SK-N-DZ (cell line): ENCODE results near the gene POGLUT2. TPM values are rescaled to one million over a fixed set of nuclear protein-coding genes. Genes with fewer than 3 reads are reported as not detected.

Source experiments
- DNase-seq: peaks from one replicate; pipeline ENCODE4 v3.0.0-alpha.2; 2015; ENCODE audit warnings: low spot score
- polyA plus RNA-seq, 2 experiments: library from polyadenylated mRNA; depleted of rRNA; stranded (reverse); fragments of >200 nt; gene quantifications; 2 replicates each; pipeline ENCODE4 v1.2.3, GENCODE V29; 2014

POGLUT2 gene
- polyA plus RNA-seq (2014; cell fraction: cytosol; rRNA removed) = 40.5 and 42.5 TPM in 2 replicates
- polyA plus RNA-seq (2014; cell fraction: nucleus; rRNA removed) = 29.3 and 42.8 TPM in 2 replicates

- peak; percentile 94 for DNase-seq
These were observed at the start of gene POGLUT2, which contains the start of gene BIVM for GRCh38 chr13:102798581-102799425. POGLUT2 (minus strand) TSS chr13:102798976; CDS start chr13:102798670, 306 bp downstream. BIVM (plus strand) TSS chr13:102799119; CDS start chr13:102807268, 8,149 bp downstream.

GRCh38 chr13:102847272-102848234, 48.8 kb upstream of the POGLUT2 start:
- peak; percentile 28 for DNase-seq

GRCh38 chr13:102846261-102847015, 47.7 kb upstream of the POGLUT2 start:
- DNase-seq = peak; percentile 36

GRCh38 chr13:102845630-102846260, 47.0 kb upstream of the POGLUT2 start, which contains the start of gene ERCC5:
ERCC5 (plus strand) TSS chr13:102846032; CDS start chr13:102846267, 235 bp downstream.
- DNase-seq = peak; percentile 95

- no peak for DNase-seq
These were observed 46.5 kb upstream of the POGLUT2 start for GRCh38 chr13:102845289-102845629.

- no peak for DNase-seq
These were observed 40.7 kb upstream of the POGLUT2 start for GRCh38 chr13:102839462-102839861.

GRCh38 chr13:102838982-102839381, 40.2 kb upstream of the POGLUT2 start:
- no peak for DNase-seq

- no peak for DNase-seq
These were observed 39.5 kb upstream of the POGLUT2 start for GRCh38 chr13:102838273-102838672.

- no peak for DNase-seq
These were observed 37.7 kb upstream of the POGLUT2 start for GRCh38 chr13:102836471-102836870.

GRCh38 chr13:102830646-102831045, 31.9 kb upstream of the POGLUT2 start:
- DNase-seq = no peak

GRCh38 chr13:102825921-102826706, 27.3 kb upstream of the POGLUT2 start:
- no peak for DNase-seq

- no peak for DNase-seq
These were observed 26.6 kb upstream of the POGLUT2 start for GRCh38 chr13:102825400-102825799.

- no peak for DNase-seq
These were observed 19.1 kb upstream of the POGLUT2 start for GRCh38 chr13:102817907-102818306.

- DNase-seq = no peak
These were observed 18.5 kb upstream of the POGLUT2 start for GRCh38 chr13:102817241-102817640.

GRCh38 chr13:102816708-102817107, 17.9 kb upstream of the POGLUT2 start:
- no peak for DNase-seq

GRCh38 chr13:102815788-102816187, 17.0 kb upstream of the POGLUT2 start:
- DNase-seq = no peak

GRCh38 chr13:102814793-102815192, 16.0 kb upstream of the POGLUT2 start:
- no peak for DNase-seq

- no peak for DNase-seq
These were observed 15.3 kb upstream of the POGLUT2 start for GRCh38 chr13:102814025-102814607.

- no peak for DNase-seq
These were observed 14.0 kb upstream of the POGLUT2 start for GRCh38 chr13:102812611-102813287.
